ENCODE data around the gene NCOR2.

DNA sequence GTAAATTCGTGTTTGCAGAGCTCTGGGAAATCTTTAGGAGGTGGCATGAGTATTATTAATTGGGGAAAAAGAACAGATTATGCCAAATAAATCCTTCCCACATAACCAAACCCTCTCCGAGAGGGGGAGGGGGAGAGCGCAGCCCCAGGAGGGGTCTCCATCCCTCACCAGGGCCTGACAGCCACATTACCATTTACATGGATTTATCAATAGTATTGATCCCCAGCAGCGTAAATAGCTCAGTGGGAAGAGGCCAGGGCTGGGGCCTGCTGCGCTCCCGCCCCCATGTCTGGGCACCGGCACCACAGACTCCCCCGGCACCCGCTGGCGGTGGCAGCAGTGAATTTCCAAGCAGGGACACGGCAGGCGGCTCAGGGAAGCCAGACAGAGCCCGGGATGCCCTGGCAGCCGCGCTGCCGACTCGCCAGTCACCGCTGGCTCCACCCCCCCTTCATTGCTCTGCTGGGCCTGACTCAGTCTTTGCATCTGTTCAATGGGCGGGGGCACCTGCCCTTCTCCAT lies 2.4 kb downstream of the NCOR2 start:
- TF ChIP-seq CTCF (conservative IDR thresholded peaks at IDR 0.05; ENCODE audit: low read depth, low read length) (no peak), POLR2A (IDR thresholded peaks at IDR 0.05; ENCODE audit: low read depth, low read length) (no peak), MAFK (IDR thresholded peaks at IDR 0.05; ENCODE audit: low read depth, low read length) (no peak), FOS (IDR thresholded peaks at IDR 0.05; ENCODE audit: low read depth, low read length) (no peak)

All from IMR-90 (cell line).